ENCODE measurements around the gene NGLY1. TPM values are rescaled to one million over a fixed set of nuclear protein-coding genes. Genes with fewer than 3 reads are reported as not detected.

NGLY1 gene
- total and polyA plus RNA-seq, 2 of the 4 experiments (the other 2 are of a cell fraction), result 10.0 to 14.9 TPM

- H2AFZ ChIP-seq (replicated peaks; ENCODE audit: low read length, poor library complexity), result no peak overlapping the region
- no peak overlapping the region for H3K14ac ChIP-seq (replicated peaks; ENCODE audit: low read depth, low read length)
- no CpG with 5 or more reads among the region's 1 CpG for WGBS, 2 experiments (ENCODE audit: extremely low coverage in 2 of 2, insufficient read length in 1 of 2)
- no peak overlapping the region for H4K91ac ChIP-seq (ENCODE audit: insufficient read depth, low read depth, low read length)
- no peaks in the 10 kb centered on the region for H3K9me3 ChIP-seq (ENCODE audit: control insufficient read depth, insufficient read depth, low read length)
- no peak overlapping the region for H3K4me2 ChIP-seq (ENCODE audit: low read depth, low read length)
- H3K4ac ChIP-seq (ENCODE audit: low read depth, low read length), result no peak overlapping the region
- BruUV-seq (replicated peaks), result no TSS peak
- H3K23ac ChIP-seq (ENCODE audit: low read depth, low read length), result no peak overlapping the region
- no peak for ATAC-seq (ENCODE audit: low read depth)
- no peak overlapping the region for H4K8ac ChIP-seq (ENCODE audit: low read depth in 2 of 2, low read length in 2 of 2)
- H4K20me1 ChIP-seq (ENCODE audit: insufficient read depth, low read length), result no peaks in the 10 kb centered on the region
- POLR2A ChIA-PET (ENCODE audit: unreplicated experiment), result no interaction called here
- no peaks in the 10 kb centered on the region for H3K4me1 ChIP-seq (ENCODE audit: control insufficient read depth, insufficient read depth, low read length)
- H2BK20ac ChIP-seq (ENCODE audit: low read depth, low read length), result no peak overlapping the region
- no peak overlapping the region for H3K9ac ChIP-seq (ENCODE audit: low read depth, low read length)
- no peaks in the 10 kb centered on the region for H3K79me1 ChIP-seq (ENCODE audit: low read depth in 1 of 2, low read length in 2 of 2)
- no peak overlapping the region for H2AK5ac ChIP-seq (ENCODE audit: low read depth, low read length)
- DNase-seq, result no peak
- intact Hi-C loops (cut with micrococcal nuclease) (no loop called here), dilution Hi-C loops (cut with HindIII; ENCODE audit: low sequenced_read_pairs, unreplicated experiment) (no loop called here), in situ Hi-C loops (cut with MboI; ENCODE audit: low sequenced_read_pairs) (no loop called here)
- no peak overlapping the region for H4K5ac ChIP-seq (ENCODE audit: low read depth, low read length)
- no peak overlapping the region for H3K18ac ChIP-seq (ENCODE audit: low read depth, low read length)
- no peak overlapping the region for H2BK5ac ChIP-seq (ENCODE audit: low read depth, low read length, poor library complexity, severe bottlenecking)
- TF ChIP-seq MXI1 (IDR thresholded peaks at IDR 0.05; ENCODE audit: borderline replicate concordance, low read depth, low read length) (no peak), RCOR1 (IDR thresholded peaks at IDR 0.05; ENCODE audit: insufficient replicate concordance, low read length) (no peak)
- no peaks in the 10 kb centered on the region for H3K36me3 ChIP-seq (ENCODE audit: control insufficient read depth, insufficient read depth, low read length)
- H3K56ac ChIP-seq (ENCODE audit: extremely low read depth, insufficient read depth, low read length), result no peak overlapping the region
- no peak overlapping the region for H2BK15ac ChIP-seq (ENCODE audit: low read depth, low read length)
- CTCF ChIA-PET, result no interaction called here
- no peak overlapping the region for H3K27ac ChIP-seq (ENCODE audit: insufficient read depth, low read length)
- H3K27me3 ChIP-seq (ENCODE audit: control insufficient read depth, insufficient read depth, low read length), result no peaks in the 10 kb centered on the region
- no peak overlapping the region for H2BK120ac ChIP-seq (ENCODE audit: low read depth, low read length)
- H3K4me3 ChIP-seq (ENCODE audit: insufficient read depth, low read depth, low read length), result no peak overlapping the region
- H3K9me1 ChIP-seq (ENCODE audit: insufficient read depth, low read length), result no peaks in the 10 kb centered on the region
- H2AK9ac ChIP-seq (replicated peaks; ENCODE audit: low read depth, low read length, poor library complexity), result no peak overlapping the region
Observed at GRCh38 chr3:25804676-25805075, 21.4 kb upstream of the NGLY1 start.
